ENCODE data around the gene MLXIPL.
A peak's percentile ranks its signal among the peaks of the same experiment; 100 is the strongest.

MLXIPL gene

GRCh38 chr7:73623798-73624668 lies at the start of gene MLXIPL:
Gene MLXIPL (minus strand): TSS chr7:73624522. CDS start chr7:73624492, 30 bp downstream.
- DNase-seq (ENCODE audit: insufficient read length, low spot score) (peak; percentile 98), FAIRE-seq (no peak)
- TF ChIP-seq, protein P1, sequence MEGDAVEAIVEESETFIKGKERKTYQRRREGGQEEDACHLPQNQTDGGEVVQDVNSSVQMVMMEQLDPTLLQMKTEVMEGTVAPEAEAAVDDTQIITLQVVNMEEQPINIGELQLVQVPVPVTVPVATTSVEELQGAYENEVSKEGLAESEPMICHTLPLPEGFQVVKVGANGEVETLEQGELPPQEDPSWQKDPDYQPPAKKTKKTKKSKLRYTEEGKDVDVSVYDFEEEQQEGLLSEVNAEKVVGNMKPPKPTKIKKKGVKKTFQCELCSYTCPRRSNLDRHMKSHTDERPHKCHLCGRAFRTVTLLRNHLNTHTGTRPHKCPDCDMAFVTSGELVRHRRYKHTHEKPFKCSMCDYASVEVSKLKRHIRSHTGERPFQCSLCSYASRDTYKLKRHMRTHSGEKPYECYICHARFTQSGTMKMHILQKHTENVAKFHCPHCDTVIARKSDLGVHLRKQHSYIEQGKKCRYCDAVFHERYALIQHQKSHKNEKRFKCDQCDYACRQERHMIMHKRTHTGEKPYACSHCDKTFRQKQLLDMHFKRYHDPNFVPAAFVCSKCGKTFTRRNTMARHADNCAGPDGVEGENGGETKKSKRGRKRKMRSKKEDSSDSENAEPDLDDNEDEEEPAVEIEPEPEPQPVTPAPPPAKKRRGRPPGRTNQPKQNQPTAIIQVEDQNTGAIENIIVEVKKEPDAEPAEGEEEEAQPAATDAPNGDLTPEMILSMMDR (IDR thresholded peaks at IDR 0.05; ENCODE audit: insufficient read depth, missing control alignments) = no peak

- FAIRE-seq (no peak), DNase-seq (ENCODE audit: insufficient read length, low spot score) (no peak)
- TF ChIP-seq, protein P1 (IDR thresholded peaks at IDR 0.05; ENCODE audit: insufficient read depth, missing control alignments) = no peak
Observed at GRCh38 chr7:73671857-73672445, 47.6 kb upstream of the MLXIPL start.

DNA sequence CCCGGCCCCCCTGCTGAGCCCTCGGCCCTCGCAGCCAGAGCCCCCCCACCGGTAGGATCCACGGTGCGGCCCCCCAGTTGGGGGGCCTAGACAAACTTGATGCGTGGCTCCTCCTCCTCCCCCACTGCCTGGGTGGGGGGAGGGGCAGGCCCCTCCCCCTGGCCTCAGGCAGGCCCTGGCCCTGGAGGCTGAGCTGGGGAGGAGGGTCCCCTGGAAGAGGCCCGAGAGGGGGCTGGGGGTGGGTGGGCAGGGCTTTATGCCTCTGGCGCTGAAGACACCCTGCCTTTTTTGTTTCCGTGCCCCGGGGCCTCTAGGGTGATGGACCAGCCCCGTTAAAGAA lies 47.0 kb upstream of the MLXIPL start:
- FAIRE-seq = no peak
- TF ChIP-seq, protein P1 (IDR thresholded peaks at IDR 0.05; ENCODE audit: insufficient read depth, missing control alignments) = no peak
- DNase-seq (ENCODE audit: insufficient read length, low spot score) = no peak

DNA sequence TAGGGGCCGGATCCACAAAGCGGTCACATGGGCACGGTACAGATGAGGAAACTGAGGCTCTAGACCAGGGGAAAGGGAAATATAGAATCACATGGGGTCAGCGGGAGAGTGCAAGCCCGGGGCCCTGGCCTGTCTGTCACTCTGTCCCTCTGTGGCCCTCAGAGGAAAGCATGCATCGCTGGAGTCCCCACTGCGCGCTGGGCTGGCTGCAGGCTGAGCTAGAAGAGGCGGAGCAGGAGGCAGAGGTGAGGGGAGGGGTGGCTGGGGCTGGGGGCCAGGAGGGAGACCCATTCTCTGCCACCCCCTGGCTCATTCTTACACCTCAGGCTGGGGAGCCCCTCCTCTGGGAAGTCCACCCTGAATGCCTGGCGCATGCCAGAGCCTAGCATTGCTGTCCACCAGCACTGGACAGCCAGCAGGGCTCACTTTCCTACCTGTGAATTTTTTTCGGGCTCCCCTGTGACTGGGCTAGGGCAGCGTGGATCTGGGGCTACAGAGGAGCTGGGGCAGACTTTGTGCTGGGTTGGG lies 45.6 kb upstream of the MLXIPL start:
- no peak for DNase-seq (ENCODE audit: insufficient read length, low spot score)
- FAIRE-seq = no peak
- TF ChIP-seq, protein P1 (IDR thresholded peaks at IDR 0.05; ENCODE audit: insufficient read depth, missing control alignments) = no peak

DNA sequence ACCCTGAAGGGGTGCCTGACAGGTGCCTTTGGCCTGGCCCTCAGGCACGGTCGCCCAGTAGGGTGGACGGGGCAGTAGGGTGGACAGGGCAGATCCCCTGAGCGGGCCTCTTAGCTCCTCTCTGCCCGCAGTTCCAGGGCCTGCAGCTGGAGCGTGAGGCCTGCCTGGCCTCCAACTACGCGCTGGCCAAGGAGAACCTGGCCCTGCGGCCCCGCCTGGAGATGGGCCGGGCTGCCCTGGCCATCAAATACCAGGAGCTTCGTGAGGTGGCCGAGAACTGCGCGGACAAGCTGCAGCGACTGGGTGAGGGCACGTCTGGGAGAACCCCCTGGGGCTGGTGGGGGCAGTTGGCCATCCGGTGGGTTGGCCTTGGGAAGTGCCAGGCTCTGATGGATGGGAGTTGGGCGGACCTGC lies 45.0 kb upstream of the MLXIPL start:
- no peak for FAIRE-seq
- TF ChIP-seq, protein P1 (IDR thresholded peaks at IDR 0.05; ENCODE audit: insufficient read depth, missing control alignments) = no peak
- no peak for DNase-seq (ENCODE audit: insufficient read length, low spot score)

GRCh38 chr7:73668886-73669230 lies 44.5 kb upstream of the MLXIPL start:
- TF ChIP-seq, protein P1 (IDR thresholded peaks at IDR 0.05; ENCODE audit: insufficient read depth, missing control alignments) = no peak
- DNase-seq (ENCODE audit: insufficient read length, low spot score) = no peak
- no peak for FAIRE-seq
